H7 (cell line): ENCODE data around the gene OR7A5. TPM values are rescaled to one million over a fixed set of nuclear protein-coding genes. Genes with fewer than 3 reads are reported as not detected.
"Not testable (repeated sequence)": the region's sequence is repeated elsewhere in the genome, so short reads cannot be mapped to it uniquely, and the experiment has no call there.

Source experiments
- DNase-seq: peaks from one replicate; pipeline ENCODE4 v3.0.0; 2012
- H3K27me3 ChIP-seq: 2 replicates; pipeline ENCODE4 v1.6.0; 2011; ENCODE audit warnings: mild to moderate bottlenecking, low read length; ENCODE audit not compliant: control insufficient read depth, insufficient read depth
- H3K36me3 ChIP-seq: replicated peaks from 2 replicates; pipeline ENCODE4 v1.5.1; 2011; ENCODE audit warnings: low read length; ENCODE audit not compliant: control insufficient read depth, insufficient read depth
- H3K4me3 ChIP-seq: 2 replicates; pipeline ENCODE4 v1.5.1; 2011; ENCODE audit warnings: low read depth, mild to moderate bottlenecking, control low read depth, low read length, moderate library complexity; ENCODE audit not compliant: insufficient read depth
- total RNA-seq: library from RNA; depleted of rRNA; stranded (reverse); fragments of >200 nt; shearing (Covaris generic); gene quantifications from 2 replicates; pipeline ENCODE4 v1.2.3, GENCODE V29; 2014

Gene OR7A5
- total RNA-seq, 1 experiment from 2014 or later = not detected

DNA sequence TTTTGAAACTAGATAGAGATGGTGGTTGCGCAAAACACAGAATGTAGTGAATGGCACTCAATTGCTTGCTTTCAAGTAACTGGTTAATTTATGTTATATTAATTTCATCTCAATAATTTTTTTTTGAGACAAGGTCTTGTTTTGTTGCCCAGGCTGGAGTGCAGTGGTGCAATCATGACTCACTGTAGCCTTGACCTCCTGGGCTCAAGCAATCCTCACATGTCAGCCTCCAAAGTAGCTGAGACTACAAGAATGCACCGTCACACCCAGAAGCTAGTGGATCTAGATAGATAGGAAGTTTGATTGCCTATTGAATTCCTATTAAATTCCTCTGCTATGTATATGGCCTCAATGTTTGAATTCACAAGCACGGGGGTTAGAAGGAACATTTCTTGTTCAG lies 30.2 kb downstream of the OR7A5 start:
- Histone ChIP-seq H3K27me3 (no peaks in the 10 kb centered on the region), H3K36me3 (no peaks in the 10 kb centered on the region), H3K4me3 (no peak overlapping the region)
- no peak for DNase-seq

DNA sequence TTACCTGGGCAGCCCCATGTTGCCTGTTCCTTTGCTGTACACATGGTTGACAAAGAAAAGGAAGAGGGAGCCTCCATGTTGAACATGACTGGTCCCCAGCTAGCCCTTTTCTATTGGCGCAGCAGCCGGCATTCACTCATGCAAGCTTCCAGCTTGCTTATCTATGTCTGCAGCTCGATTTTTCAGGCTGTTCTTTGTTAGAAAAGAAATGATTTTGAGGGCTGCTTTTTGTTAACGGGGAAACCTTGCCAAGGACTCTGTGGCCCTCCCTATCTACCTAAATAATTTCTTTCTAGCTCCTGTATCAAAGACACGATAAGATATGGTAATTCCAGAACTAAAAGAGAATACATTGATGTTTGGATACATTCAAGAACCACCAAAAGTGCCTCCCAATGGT lies 36.2 kb downstream of the OR7A5 start:
- Histone ChIP-seq H3K4me3 (no peak overlapping the region), H3K36me3 (no peaks in the 10 kb centered on the region), H3K27me3 (no peaks in the 10 kb centered on the region)
- no peak for DNase-seq

DNA sequence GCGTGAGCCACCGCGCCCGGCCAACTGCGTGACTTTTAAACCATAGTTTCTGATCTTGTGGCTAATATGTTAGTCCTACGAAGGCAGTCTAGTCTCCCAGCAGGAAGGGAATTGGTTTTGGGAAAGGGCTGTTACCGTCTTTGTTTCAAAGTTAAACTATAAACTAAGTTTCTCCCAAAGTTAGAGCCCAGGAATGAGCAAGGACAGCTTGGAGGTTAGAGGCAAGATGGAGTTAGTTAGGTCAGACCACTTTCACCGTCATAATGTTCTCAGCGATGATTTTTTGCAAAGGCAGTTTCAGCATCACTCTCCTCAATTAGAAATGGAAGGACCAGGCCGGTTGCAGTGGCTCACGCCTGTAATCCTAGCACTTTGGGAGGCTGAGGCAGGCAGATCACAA lies 39.0 kb downstream of the OR7A5 start:
- no peak overlapping the region for H3K4me3 ChIP-seq
- no peaks in the 10 kb centered on the region for H3K36me3 ChIP-seq
- H3K27me3 ChIP-seq = no peaks in the 10 kb centered on the region
- no peak for DNase-seq

DNA sequence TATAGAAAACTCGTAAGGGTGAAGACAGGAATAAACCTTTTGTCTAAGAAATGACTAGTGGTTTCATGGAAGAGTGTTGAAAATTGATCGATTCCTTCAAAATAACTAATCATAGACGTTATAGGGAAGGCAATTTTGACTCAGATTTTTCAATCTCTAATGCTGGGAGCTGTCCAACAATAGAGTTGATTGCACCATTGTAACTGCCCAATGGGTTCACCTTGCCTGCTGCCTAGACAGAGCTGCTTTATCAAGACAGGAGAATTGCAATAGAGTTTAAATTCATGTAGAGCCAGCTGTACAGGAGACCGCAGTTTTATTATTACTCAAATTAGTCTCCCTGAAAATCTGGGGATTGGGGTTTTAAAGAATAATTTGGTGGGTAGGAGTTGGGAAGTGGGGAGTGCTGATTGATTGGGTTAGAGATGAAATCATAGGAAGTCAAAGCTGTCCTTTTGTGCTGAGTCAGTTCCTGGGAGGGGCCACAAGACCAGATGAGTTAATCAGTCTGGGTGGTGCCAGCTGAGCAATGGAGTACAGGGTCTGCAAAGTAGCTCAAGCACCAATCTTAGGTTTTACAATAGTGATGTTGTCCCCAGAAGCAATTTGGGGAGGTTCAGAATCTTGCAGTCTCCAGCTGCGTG lies 39.8 kb downstream of the OR7A5 start:
- Histone ChIP-seq H3K4me3 (no peak overlapping the region), H3K27me3 (no peaks in the 10 kb centered on the region), H3K36me3 (no peaks in the 10 kb centered on the region)
- no peak for DNase-seq

DNA sequence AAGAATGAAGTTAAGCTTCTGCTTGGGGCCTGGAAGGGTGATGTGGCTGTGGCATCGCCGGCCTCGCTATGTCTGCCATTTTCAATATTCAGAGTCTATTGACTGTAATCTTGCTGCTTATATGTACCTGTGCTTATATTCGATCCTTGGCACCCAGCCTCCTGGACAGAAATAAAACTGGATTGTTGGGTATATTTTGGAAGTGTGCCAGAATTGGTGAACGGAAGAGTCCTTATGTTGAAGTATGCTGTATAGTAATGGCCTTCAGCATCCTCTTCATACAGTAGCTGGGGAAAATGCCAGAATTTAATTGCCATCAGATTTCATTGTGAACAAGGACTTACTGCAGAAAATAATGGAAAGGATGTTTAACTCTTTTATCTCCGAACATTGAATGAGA lies 42.7 kb downstream of the OR7A5 start:
- H3K27me3 ChIP-seq, H3K36me3 ChIP-seq, DNase-seq, H3K4me3 ChIP-seq: not testable (repeated sequence)

DNA sequence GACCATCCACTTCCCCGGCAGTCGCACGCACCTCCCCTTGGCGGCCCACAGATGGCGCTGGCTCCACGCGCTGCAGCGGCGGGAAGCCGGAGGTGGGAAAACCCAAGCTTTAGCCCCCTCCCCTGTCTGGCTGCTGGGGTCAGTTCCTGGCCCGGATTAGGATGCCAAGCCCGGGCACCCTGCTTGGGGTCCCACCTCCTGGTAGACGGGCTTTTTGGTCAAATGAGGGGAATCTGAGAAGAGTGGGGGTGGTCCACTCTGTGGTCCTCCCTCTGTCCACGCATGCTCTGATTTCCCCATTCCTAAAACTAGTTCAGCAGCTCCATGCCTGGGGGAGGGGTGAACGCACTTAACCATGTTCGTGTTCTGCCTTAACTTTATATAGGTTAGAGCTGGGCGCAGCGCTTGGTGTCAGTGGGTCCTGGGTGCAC lies 48.5 kb downstream of the OR7A5 start:
- Histone ChIP-seq H3K36me3 (no peaks in the 10 kb centered on the region), H3K4me3 (no peak overlapping the region), H3K27me3 (no peaks in the 10 kb centered on the region)
- DNase-seq = peak; percentile 91

DNA sequence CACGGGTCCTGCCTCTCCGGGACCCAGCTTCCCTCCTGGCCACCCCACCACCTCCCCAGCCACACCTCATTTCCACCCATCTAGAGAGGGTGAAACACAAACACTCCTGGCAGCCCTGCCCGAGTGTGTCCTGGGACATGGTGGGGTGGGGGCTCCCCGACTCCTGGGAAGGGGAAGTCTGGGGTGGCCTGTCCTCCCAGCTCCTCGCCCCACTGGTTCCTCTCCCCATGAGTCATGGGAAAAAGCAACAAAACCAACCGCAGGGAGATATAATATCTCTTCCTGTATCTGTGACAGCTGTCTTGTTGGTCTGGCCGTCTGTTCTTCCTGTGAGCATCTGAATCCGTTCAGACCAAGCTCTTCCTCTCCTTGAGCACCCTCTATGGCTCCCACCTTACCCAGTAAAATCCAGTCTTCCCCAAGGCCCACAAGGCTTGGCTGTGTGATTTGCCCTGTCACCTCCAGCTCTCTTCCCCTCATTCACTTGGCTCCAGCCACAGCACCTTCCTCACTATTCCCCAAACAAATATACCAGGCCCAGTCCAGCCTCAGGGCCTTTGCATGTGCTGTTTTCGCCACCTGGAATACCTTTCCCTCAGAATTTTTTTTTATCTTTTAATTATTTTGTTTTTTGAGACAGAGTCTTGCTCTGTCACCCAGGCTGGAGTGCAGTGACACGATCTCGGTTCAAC lies 49.7 kb downstream of the OR7A5 start:
- H3K27me3 ChIP-seq, H3K36me3 ChIP-seq, DNase-seq, H3K4me3 ChIP-seq: not testable (repeated sequence)

DNA sequence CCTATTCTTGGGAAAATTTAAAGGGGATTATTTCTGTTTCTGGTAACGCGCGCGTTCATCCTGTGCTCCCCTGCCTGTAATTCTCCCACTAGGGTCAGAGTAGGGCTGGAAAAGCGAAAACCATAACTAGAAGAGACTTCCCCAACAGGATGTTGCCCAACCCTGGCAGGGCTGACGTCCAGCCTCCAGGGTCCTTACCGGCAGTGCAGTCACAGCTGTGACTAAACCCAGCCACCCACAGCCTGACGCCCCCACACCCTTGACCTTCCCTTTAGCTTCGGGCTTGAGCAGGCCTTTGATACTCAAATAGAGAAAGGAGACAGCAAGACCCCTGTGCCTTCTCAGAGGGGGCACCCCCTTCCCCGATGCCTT lies 50.3 kb downstream of the OR7A5 start:
- H3K27me3 ChIP-seq, DNase-seq: not testable (repeated sequence)

DNA sequence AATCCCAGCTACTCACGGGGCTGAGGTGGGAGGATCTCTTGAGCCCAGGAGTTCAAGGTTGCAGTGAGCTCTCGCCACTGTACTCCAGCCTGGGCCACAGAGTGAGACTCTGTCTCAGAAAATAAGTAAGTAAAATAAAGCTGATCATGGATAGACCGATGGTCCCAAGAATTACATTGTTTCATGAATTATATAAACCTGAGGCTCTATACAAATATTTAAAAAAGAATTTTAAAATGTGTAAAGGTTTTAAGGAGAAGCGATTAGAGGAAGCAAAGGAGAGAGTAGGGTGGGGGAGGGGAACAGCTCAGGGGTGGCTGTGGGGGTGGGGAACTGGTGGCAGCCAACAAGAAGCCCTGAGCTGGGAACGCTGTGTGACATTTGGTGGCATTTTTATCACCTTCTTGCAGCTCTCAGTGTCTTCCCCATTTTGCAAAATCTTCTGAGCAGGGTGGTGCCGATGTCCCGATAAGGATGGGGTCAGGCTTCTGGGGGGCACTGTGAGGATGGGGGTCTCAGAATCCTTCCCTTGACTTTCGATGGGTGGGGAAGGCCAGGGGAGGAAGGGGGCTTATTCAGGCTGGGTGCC lies 51.5 kb downstream of the OR7A5 start:
- DNase-seq = not testable (repeated sequence)

More for the DNA sequence above, 50.3 kb downstream of the OR7A5 start:
- not testable (repeated sequence) for H3K36me3 ChIP-seq, H3K4me3 ChIP-seq

DNA sequence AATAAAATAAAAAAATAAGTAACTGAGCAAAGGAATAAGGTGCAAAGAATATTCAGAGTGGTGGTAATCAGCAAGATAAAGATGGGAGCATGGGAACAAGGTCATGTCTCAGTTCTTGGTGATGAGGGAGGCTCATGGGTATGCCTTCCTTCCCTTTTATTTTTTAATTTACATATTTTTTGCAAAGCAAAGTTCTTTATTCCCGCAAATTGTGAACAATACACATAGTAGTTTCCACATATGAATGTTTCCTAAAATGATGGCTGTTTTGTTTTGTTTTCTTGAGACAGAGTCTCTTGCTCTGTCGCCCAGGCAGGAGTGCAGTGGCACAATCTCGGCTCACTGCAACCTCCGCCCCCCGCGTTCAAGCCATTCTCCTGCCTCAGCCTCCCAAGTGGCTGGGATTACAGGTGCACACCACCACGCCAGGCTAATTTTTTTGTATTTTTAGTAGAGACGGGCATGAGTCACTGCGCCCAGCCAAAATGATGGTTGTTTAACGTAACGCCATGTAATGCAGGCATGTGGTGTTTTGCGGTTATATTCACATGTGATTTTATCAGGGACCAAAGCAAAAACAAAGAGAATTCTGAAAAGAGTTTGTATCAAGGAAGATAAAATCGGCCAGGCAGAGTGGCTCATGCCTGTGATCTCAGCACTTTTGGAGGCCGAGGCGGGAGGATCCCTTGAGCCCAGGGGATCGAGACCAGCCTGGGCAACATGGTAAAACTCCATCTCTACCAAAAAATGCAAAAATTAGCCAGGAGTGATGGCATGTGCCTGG lies 52.2 kb downstream of the OR7A5 start:
- no peaks in the 10 kb centered on the region for H3K27me3 ChIP-seq
- no peaks in the 10 kb centered on the region for H3K36me3 ChIP-seq
- no peak for DNase-seq
- H3K4me3 ChIP-seq = no peak overlapping the region

More for the DNA sequence above, 51.5 kb downstream of the OR7A5 start:
- H3K36me3 ChIP-seq, H3K27me3 ChIP-seq, H3K4me3 ChIP-seq: not testable (repeated sequence)

DNA sequence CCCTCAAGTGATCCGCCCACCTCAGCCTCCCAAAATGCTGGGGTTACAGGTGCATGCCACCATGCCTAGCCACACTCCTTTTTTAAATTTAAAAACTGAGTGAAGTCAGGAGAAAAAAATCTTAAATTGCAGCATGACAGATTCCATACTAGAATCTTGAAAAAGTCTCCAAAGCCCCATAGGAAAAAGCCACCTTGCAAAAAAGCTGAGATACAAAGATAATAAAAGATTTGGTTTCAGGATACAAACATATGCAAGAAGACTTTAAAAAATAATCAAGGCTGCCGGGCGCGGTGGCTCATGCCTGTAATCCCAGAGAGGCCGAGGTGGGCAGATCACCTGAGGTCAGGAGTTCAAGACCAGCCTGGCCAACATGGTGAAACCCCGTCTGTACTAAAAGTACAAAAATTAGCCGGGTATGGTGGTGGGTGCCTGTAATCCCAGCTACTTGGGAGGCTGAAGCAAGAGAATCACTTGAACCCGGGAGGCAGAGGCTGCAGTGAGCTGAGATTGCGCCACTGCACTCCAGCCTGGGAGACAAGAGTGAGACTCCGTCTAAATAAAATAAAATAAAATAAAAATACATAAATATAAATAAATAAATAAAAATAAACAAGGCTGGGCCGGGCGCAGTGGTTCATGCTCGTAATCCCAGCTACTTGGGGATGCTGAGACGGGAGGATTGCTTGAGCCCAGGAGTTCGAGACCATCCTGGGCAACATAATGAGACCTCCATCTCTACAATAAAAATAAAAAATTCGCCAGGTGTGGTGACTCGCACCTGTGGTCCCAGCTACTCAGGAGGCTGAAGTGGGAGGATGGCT lies 53.1 kb downstream of the OR7A5 start:
- not testable (repeated sequence) for H3K36me3 ChIP-seq, H3K27me3 ChIP-seq, DNase-seq, H3K4me3 ChIP-seq

DNA sequence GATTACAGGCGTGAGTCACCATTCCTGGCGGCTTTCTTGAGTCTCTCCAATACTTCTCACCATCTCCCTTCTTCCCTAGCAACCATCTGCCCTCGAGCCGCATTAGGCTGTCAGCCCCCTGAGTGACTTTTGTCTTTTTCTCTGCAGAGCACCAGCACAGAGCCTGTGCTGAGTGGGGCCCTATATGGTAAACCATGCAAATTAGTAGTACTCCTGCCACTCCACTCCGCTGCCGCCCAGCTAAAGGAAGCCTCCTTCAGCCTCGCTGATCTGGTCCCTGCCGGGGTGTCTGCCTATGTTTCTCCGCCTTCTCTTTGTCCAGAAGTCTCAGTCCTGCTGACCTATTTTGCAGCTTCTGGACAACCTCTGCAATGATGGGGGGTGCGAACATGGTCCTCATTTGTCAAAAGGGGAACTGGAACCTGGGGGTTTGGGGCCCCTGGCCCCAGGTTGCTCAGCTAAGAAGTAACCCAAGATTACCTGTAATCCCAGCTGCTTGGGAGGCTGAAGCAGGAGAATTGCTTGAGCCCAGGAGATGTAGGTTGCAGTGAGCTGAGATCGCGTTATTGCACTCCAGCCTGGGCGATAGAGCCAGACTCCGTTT lies 54.3 kb downstream of the OR7A5 start:
- H3K4me3 ChIP-seq, H3K27me3 ChIP-seq, DNase-seq, H3K36me3 ChIP-seq: not testable (repeated sequence)

DNA sequence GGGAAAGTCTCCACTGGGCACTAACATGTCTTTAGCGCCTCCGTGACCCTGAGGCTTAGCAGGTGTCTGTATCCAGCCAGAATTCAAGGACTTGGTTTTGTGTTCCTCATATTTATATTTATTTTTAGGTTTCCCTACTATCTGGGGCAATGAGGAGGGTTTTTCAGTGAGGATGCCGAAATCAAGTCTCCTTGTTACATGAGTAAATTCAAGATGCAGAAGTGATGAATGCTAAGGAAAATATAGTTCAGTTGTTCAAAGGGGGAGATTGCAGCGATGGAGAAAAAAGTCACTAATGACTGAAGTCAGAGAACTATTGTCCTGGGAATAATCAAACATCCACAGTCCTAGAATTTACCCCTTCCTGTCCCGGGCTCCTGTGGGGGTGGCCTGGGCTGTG lies 55.8 kb downstream of the OR7A5 start:
- Histone ChIP-seq H3K36me3 (no peaks in the 10 kb centered on the region), H3K27me3 (no peaks in the 10 kb centered on the region), H3K4me3 (no peak overlapping the region)
- DNase-seq = no peak
